OCI-LY7 (cell line): ENCODE results near the gene OGA. TPM values are rescaled to one million over a fixed set of nuclear protein-coding genes. Genes with fewer than 3 reads are reported as not detected.

Experiments used
- BruUV-seq: library from RNA; stranded (reverse); fragments of 400-500 nt; replicated peaks from 2 replicates; lab custom pipeline; 2021; lab: Mats Ljungman, UMichigan
- CTCF ChIA-PET: fragments of 300-600 bp; sonication (Branson Sonifier 250); formaldehyde crosslinking; loops from one replicate; lab custom pipeline; 2022; ENCODE audit warnings: antibody characterized with exemption; ENCODE audit not compliant: unreplicated experiment; lab: Charles Lee
- POLR2A ChIA-PET: fragments of 300-600 bp; sonication (Branson Sonifier 250); formaldehyde crosslinking; loops from one replicate; lab custom pipeline; 2022; ENCODE audit warnings: antibody characterized with exemption; lab: Charles Lee
- DNase-seq: peaks from one replicate; pipeline ENCODE4 v3.0.0-alpha.2; 2015; ENCODE audit warnings: low spot score
- H2AFZ ChIP-seq: fragments of 200-600 bp; sonication (generic), shearing (Covaris generic); 2 replicates; pipeline ENCODE4 v1.6.1; 2014; ENCODE audit warnings: mild to moderate bottlenecking, antibody characterized with exemption, low read length, moderate library complexity
- H3K27ac ChIP-seq: fragments of 200-600 bp; sonication (generic); 2 replicates; pipeline ENCODE4 v1.5.1; 2014; ENCODE audit warnings: mixed run types, low read depth, mild to moderate bottlenecking, moderate library complexity, low read length, inconsistent platforms; ENCODE audit not compliant: poor library complexity, severe bottlenecking
- H3K36me3 ChIP-seq: fragments of 200-600 bp; sonication (generic); 2 replicates; pipeline ENCODE4 v1.6.1; 2014; ENCODE audit warnings: mild to moderate bottlenecking, antibody characterized with exemption, low read length, moderate library complexity, mixed read lengths; ENCODE audit not compliant: insufficient read depth
- H3K4me1 ChIP-seq: fragments of 200-600 bp; sonication (generic); 2 replicates; pipeline ENCODE4 v1.5.1; 2014; ENCODE audit warnings: mild to moderate bottlenecking, low read length; ENCODE audit not compliant: insufficient read depth, poor library complexity, severe bottlenecking
- H3K4me2 ChIP-seq: fragments of 200-600 bp; sonication (generic); 2 replicates; pipeline ENCODE4 v1.6.1; 2014; ENCODE audit warnings: mild to moderate bottlenecking, low read length
- H3K4me3 ChIP-seq: fragments of 200-600 bp; sonication (generic); 2 replicates; pipeline ENCODE4 v1.5.1; 2014; ENCODE audit warnings: mild to moderate bottlenecking, low read depth, low read length; ENCODE audit not compliant: poor library complexity, severe bottlenecking
- H3K79me2 ChIP-seq: fragments of 200-600 bp; sonication (generic); 2 replicates; pipeline ENCODE4 v1.6.1; 2016; ENCODE audit warnings: low read depth, mild to moderate bottlenecking, low read length, moderate library complexity, mixed read lengths; ENCODE audit not compliant: insufficient read depth
- H3K9me2 ChIP-seq: fragments of 200-600 bp; sonication (generic); 2 replicates; pipeline ENCODE4 v1.6.1; 2016; ENCODE audit warnings: mild to moderate bottlenecking, low read length, mixed read lengths; ENCODE audit not compliant: insufficient read depth
- H3K9me3 ChIP-seq: fragments of 200-600 bp; sonication (generic); 2 replicates; pipeline ENCODE4 v1.6.1; 2014; ENCODE audit warnings: mild to moderate bottlenecking, mixed run types, low read length, mixed read lengths
- H4K20me1 ChIP-seq: fragments of 200-600 bp; sonication (generic); 2 replicates; pipeline ENCODE4 v1.6.1; 2014; ENCODE audit warnings: mild to moderate bottlenecking, antibody characterized with exemption, low read length, moderate library complexity, mixed read lengths; ENCODE audit not compliant: insufficient read depth
- EZH2phosphoT487 ChIP-seq: fragments of 200-600 bp; sonication (generic); IDR thresholded peaks from 2 replicates; pipeline ENCODE4 v1.6.1; 2018; ENCODE audit warnings: low read depth, borderline replicate concordance, mild to moderate bottlenecking, mixed run types, antibody characterized with exemption, low read length, moderate library complexity, mixed read lengths
- intact Hi-C: fragments of 100-400 bp; cut with micrococcal nuclease; formaldehyde crosslinking; loops from one replicate; pipeline ENCODE4 v1.10.0; 2022; ENCODE audit not compliant: unreplicated experiment
- total RNA-seq, 2 experiments: library from RNA; depleted of rRNA in 1 of 2; stranded (reverse); fragments of >200 nt in 1 of 2; shearing (Covaris generic) in 1 of 2; gene quantifications; 2 replicates each; pipeline ENCODE4 v1.2.3, GENCODE V29; 2014 to 2022
- TF ChIP-seq, protein P1 (sequence below): fragments of 200-600 bp; sonication (generic); conservative IDR thresholded peaks from 2 replicates; pipeline ENCODE4 v1.5.1; 2014; ENCODE audit warnings: mild to moderate bottlenecking, antibody characterized with exemption, low read length, moderate library complexity, mixed read lengths

Gene OGA
- total RNA-seq, 2 experiments from 2014 or later = 65.5 to 109 TPM

DNA sequence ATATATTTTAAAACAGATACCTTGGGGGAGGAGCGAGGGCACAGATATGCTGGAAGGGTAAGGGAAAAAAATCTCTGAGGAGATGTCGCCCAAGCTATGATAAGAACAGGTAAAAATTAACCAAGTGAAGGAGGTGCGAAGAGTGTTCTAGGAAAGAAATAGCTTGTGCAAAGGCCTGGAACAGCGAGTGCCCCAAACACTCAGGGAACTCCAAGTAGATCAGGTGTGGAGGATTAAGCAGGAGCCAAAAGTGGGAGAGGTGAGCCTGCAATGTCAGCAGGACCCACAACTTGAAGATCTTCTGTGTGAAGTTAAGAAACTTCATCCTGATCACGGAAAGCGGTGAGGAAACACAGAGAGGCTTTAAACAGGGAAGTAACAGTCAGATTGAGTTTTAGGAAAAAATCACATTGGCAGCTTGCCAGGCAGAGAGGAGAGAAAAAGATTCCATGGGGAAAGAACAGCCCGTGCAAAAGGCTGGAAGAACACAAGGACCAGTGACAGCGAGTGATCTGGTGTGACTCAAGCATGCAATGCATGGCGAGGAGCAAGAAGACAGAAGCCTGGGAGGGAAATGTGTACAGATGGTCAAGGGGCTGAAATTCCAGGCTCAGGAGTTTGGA lies 73.1 kb downstream of the OGA start:
- no peaks in the 10 kb centered on the region for H3K9me3 ChIP-seq
- H3K9me2 ChIP-seq = no peaks in the 10 kb centered on the region
- H4K20me1 ChIP-seq = no peaks in the 10 kb centered on the region
- ChIA-PET CTCF (no interaction called here), POLR2A (interaction anchor here (0.5 to 0.6 kb wide), 2 partner anchors 8 to 17 kb away, joined by 3 read pairs; no protein-coding TSS in a partner anchor)
- no peak for DNase-seq
- no peak overlapping the region for H3K4me2 ChIP-seq
- no peak for TF ChIP-seq EZH2phosphoT487
- TF ChIP-seq, protein P1, sequence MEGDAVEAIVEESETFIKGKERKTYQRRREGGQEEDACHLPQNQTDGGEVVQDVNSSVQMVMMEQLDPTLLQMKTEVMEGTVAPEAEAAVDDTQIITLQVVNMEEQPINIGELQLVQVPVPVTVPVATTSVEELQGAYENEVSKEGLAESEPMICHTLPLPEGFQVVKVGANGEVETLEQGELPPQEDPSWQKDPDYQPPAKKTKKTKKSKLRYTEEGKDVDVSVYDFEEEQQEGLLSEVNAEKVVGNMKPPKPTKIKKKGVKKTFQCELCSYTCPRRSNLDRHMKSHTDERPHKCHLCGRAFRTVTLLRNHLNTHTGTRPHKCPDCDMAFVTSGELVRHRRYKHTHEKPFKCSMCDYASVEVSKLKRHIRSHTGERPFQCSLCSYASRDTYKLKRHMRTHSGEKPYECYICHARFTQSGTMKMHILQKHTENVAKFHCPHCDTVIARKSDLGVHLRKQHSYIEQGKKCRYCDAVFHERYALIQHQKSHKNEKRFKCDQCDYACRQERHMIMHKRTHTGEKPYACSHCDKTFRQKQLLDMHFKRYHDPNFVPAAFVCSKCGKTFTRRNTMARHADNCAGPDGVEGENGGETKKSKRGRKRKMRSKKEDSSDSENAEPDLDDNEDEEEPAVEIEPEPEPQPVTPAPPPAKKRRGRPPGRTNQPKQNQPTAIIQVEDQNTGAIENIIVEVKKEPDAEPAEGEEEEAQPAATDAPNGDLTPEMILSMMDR = no peak
- H3K4me1 ChIP-seq = no peaks in the 10 kb centered on the region
- BruUV-seq = no TSS peak
- intact Hi-C loops = no loop called here
- no peak overlapping the region for H3K4me3 ChIP-seq
- H2AFZ ChIP-seq = no peak overlapping the region
- H3K79me2 ChIP-seq = no peaks in the 10 kb centered on the region
- H3K27ac ChIP-seq = no peak overlapping the region
- no peaks in the 10 kb centered on the region for H3K36me3 ChIP-seq

GRCh38 chr10:101744267-101744666 lies 74.0 kb downstream of the OGA start:
- BruUV-seq = no TSS peak

More at GRCh38 chr10:101744267-101744666, 74.0 kb downstream of the OGA start:
- no peaks in the 10 kb centered on the region for H3K4me1 ChIP-seq
- no peak for DNase-seq
- H3K4me3 ChIP-seq = no peak overlapping the region
- no peak overlapping the region for H3K27ac ChIP-seq
- no peaks in the 10 kb centered on the region for H3K9me2 ChIP-seq
- TF ChIP-seq, protein P1 = no peak
- no peak for TF ChIP-seq EZH2phosphoT487
- no peaks in the 10 kb centered on the region for H3K79me2 ChIP-seq
- no peaks in the 10 kb centered on the region for H3K9me3 ChIP-seq
- intact Hi-C loops = no loop called here
- POLR2A ChIA-PET = interaction anchor here (0.7 kb wide), 1 partner anchor 25 kb away, joined by 3 read pairs; no protein-coding TSS in a partner anchor
- no peak overlapping the region for H2AFZ ChIP-seq
- H3K36me3 ChIP-seq = no peaks in the 10 kb centered on the region
- H3K4me2 ChIP-seq = no peak overlapping the region
- CTCF ChIA-PET = no interaction called here
- no peaks in the 10 kb centered on the region for H4K20me1 ChIP-seq
